ENCODE data around the gene SCYGR7.

DNA sequence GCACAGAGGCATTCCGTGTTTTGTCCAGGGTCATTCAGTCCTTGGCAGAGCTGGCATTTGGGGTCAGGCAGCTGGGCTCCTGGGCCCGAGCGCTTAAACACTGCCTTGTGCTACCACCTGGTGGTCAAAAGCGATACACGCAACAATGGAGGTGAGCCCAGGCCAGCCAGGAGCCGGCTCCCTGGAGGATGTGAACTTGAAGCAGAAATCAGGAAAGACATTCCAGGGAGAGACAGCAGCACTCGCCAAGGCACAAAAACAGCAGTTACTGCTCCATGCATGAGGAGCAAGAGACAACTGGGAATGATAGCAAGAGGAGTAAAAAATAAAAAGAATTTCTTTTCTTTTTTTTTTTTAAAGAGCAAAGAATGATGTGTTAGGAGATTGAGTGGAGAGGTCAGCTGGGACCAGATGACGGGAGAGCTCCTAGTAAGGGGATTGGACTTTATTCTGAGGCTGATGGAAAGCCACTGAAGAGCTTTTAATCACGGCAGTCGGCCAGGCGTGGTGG is 38.3 kb downstream of the SCYGR7 start:
- TF ChIP-seq ELF1 (CRISPR knock-in tag; IDR thresholded peaks at IDR 0.05) (no peak), YY1 (IDR thresholded peaks at IDR 0.05; ENCODE audit: insufficient read depth, insufficient replicate concordance, low read depth, low read length) (peak; percentile 80), POLR2A (IDR thresholded peaks at IDR 0.05; ENCODE audit: insufficient read depth in 1 of 2, low read depth in 2 of 2, low read length in 2 of 2) (no peak), CTCF (CRISPR knock-in tag; IDR thresholded peaks at IDR 0.05) (peak; percentile 99), ZNF24 (IDR thresholded peaks at IDR 0.05) (no peak), CC2D1A (CRISPR knock-in tag; IDR thresholded peaks at IDR 0.05) (no peak), EP300 (IDR thresholded peaks at IDR 0.05; ENCODE audit: low read depth in 2 of 2, low read length in 2 of 2) (peak in 1 of 2 experiments; percentile 38; a peak in 1 of 4 replicates), EP300 (CRISPR knock-in tag; IDR thresholded peaks at IDR 0.05; ENCODE audit: borderline replicate concordance) (no peak)
- TF ChIP-seq, protein P1, sequence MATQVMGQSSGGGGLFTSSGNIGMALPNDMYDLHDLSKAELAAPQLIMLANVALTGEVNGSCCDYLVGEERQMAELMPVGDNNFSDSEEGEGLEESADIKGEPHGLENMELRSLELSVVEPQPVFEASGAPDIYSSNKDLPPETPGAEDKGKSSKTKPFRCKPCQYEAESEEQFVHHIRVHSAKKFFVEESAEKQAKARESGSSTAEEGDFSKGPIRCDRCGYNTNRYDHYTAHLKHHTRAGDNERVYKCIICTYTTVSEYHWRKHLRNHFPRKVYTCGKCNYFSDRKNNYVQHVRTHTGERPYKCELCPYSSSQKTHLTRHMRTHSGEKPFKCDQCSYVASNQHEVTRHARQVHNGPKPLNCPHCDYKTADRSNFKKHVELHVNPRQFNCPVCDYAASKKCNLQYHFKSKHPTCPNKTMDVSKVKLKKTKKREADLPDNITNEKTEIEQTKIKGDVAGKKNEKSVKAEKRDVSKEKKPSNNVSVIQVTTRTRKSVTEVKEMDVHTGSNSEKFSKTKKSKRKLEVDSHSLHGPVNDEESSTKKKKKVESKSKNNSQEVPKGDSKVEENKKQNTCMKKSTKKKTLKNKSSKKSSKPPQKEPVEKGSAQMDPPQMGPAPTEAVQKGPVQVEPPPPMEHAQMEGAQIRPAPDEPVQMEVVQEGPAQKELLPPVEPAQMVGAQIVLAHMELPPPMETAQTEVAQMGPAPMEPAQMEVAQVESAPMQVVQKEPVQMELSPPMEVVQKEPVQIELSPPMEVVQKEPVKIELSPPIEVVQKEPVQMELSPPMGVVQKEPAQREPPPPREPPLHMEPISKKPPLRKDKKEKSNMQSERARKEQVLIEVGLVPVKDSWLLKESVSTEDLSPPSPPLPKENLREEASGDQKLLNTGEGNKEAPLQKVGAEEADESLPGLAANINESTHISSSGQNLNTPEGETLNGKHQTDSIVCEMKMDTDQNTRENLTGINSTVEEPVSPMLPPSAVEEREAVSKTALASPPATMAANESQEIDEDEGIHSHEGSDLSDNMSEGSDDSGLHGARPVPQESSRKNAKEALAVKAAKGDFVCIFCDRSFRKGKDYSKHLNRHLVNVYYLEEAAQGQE (IDR thresholded peaks at IDR 0.05; ENCODE audit: borderline replicate concordance in 1 of 2, low read depth in 1 of 2, low read length in 2 of 2), result no peak
- TF ChIP-seq, protein P2, sequence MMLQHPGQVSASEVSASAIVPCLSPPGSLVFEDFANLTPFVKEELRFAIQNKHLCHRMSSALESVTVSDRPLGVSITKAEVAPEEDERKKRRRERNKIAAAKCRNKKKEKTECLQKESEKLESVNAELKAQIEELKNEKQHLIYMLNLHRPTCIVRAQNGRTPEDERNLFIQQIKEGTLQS (CRISPR knock-in tag; IDR thresholded peaks at IDR 0.05), result no peak
